Activated CD8-positive, alpha-beta T cell treated with anti-CD3 and anti-CD28 coated beads for 36 hours (primary cell): ENCODE data around the gene SYMPK. TPM values are rescaled to one million over a fixed set of nuclear protein-coding genes. Genes with fewer than 3 reads are reported as not detected.

Source experiments
- ATAC-seq: fragments of 200-7000 bp; cut with Tn5 transposase; one replicate; pipeline ENCODE4 v1.10.0; 2021; ENCODE audit warnings: mild to moderate bottlenecking, moderate library complexity
- CTCF ChIA-PET: fragments of 350-600 bp; sonication (Branson Sonifier 250); formaldehyde crosslinking; loops from one replicate; lab custom pipeline; 2021; ENCODE audit warnings: antibody characterized with exemption; lab: Charles Lee
- POLR2A ChIA-PET: fragments of 350-600 bp; sonication (Branson Sonifier 250); formaldehyde crosslinking; loops from one replicate; lab custom pipeline; 2021; ENCODE audit warnings: antibody characterized with exemption; lab: Charles Lee
- DNase-seq: peaks from one replicate; pipeline ENCODE4 v3.0.0-alpha.2; 2020
- H3K27ac Mint-ChIP-seq: one replicate; pipeline ENCODE4 v1.8.0; 2021; ENCODE audit warnings: mild to moderate bottlenecking, mixed read lengths
- H3K27me3 Mint-ChIP-seq: one replicate; pipeline ENCODE4 v1.8.0; 2021; ENCODE audit warnings: mixed read lengths
- H3K36me3 Mint-ChIP-seq: one replicate; pipeline ENCODE4 v1.8.0; 2021; ENCODE audit warnings: low read depth, mixed read lengths
- H3K4me1 Mint-ChIP-seq: one replicate; pipeline ENCODE4 v1.8.0; 2021; ENCODE audit warnings: low read depth, mixed read lengths
- H3K4me3 Mint-ChIP-seq: one replicate; pipeline ENCODE4 v1.8.0; 2021; ENCODE audit warnings: mild to moderate bottlenecking, moderate library complexity, mixed read lengths
- H3K9me3 Mint-ChIP-seq: one replicate; pipeline ENCODE4 v1.8.0; 2021; ENCODE audit warnings: mixed read lengths
- intact Hi-C: fragments of 100-400 bp; cut with micrococcal nuclease; formaldehyde crosslinking; loops from one replicate; pipeline ENCODE4 v1.10.0; 2022
- total RNA-seq, 2 experiments: library from RNA; stranded (reverse); gene quantifications; one replicate each; pipeline ENCODE4 v1.2.3, GENCODE V29; 2021
- TF ChIP-seq, protein P1 (sequence below): fragments of 200-600 bp; IDR thresholded peaks from one replicate; pipeline ENCODE4 v1.8.0; 2022; ENCODE audit warnings: antibody characterized with exemption, mild to moderate bottlenecking

SYMPK gene
- total RNA-seq = 100 to 1,000 TPM in 1 of 2 experiments, 10 to 100 TPM in 1; 96.8 to 114 TPM

- peaks cover 25% of the 10 kb centered on the region for H3K27me3 Mint-ChIP-seq
Observed at GRCh38 chr19:45862564-45863334, at the start of gene SYMPK. TSS of gene SYMPK (minus strand) at chr19:45863147. CDS start at chr19:45854495, 8,652 bp downstream.

GRCh38 chr19:45911291-45911690 is 48.3 kb upstream of the SYMPK start:
- ATAC-seq (no peak), DNase-seq (no peak)
- Mint-ChIP-seq H3K4me1 (no peaks in the 10 kb centered on the region), H3K27me3 (peaks cover 18% of the 10 kb centered on the region), H3K9me3 (no peaks in the 10 kb centered on the region), H3K36me3 (no peaks in the 10 kb centered on the region), H3K4me3 (no peak overlapping the region), H3K27ac (no peak overlapping the region)
- intact Hi-C loops = no loop called here
- CTCF ChIA-PET = interaction anchor here (1.3 kb wide), 1 partner anchor 8 kb away, joined by 3 read pairs; no protein-coding TSS in a partner anchor
- TF ChIP-seq, protein P1, sequence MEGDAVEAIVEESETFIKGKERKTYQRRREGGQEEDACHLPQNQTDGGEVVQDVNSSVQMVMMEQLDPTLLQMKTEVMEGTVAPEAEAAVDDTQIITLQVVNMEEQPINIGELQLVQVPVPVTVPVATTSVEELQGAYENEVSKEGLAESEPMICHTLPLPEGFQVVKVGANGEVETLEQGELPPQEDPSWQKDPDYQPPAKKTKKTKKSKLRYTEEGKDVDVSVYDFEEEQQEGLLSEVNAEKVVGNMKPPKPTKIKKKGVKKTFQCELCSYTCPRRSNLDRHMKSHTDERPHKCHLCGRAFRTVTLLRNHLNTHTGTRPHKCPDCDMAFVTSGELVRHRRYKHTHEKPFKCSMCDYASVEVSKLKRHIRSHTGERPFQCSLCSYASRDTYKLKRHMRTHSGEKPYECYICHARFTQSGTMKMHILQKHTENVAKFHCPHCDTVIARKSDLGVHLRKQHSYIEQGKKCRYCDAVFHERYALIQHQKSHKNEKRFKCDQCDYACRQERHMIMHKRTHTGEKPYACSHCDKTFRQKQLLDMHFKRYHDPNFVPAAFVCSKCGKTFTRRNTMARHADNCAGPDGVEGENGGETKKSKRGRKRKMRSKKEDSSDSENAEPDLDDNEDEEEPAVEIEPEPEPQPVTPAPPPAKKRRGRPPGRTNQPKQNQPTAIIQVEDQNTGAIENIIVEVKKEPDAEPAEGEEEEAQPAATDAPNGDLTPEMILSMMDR = no peak
- POLR2A ChIA-PET = no interaction called here

More at GRCh38 chr19:45862564-45863334, at the start of gene SYMPK:
- POLR2A ChIA-PET = interaction anchor here (1.9 to 3.9 kb wide), 3 partner anchors 19 to 39 kb away, joined by 8 to 24 read pairs (median 9); partner anchors contain the start of genes IRF2BP1 and MYPOP
- CTCF ChIA-PET = interaction anchor here (0.7 to 5.3 kb wide), 7 partner anchors 21 to 684 kb away, joined by 3 to 100 read pairs (median 4); partner anchors contain the start of genes IRF2BP1, MYPOP and SIX5
- no peaks in the 10 kb centered on the region for H3K9me3 Mint-ChIP-seq
- peak within 1 kb of the TSS; percentile 98 for H3K27ac Mint-ChIP-seq
- peak within 1 kb of the TSS; percentile 85 for H3K4me3 Mint-ChIP-seq
- TF ChIP-seq, protein P1 = no peak
- H3K36me3 Mint-ChIP-seq = peaks cover 17% of the 10 kb centered on the region
- ATAC-seq = peak; percentile 98
- DNase-seq = peak; percentile 99
- peaks cover 25% of the 10 kb centered on the region for H3K4me1 Mint-ChIP-seq
- intact Hi-C loops = no loop called here

- intact Hi-C loops = no loop called here
- ChIA-PET POLR2A (no interaction called here), CTCF (no interaction called here)
- ATAC-seq (no peak), DNase-seq (no peak)
- H3K4me3 Mint-ChIP-seq = no peak overlapping the region
- peaks cover 16% of the 10 kb centered on the region for H3K27me3 Mint-ChIP-seq
- H3K27ac Mint-ChIP-seq = no peak overlapping the region
- TF ChIP-seq, protein P1 = no peak
- H3K9me3 Mint-ChIP-seq = no peaks in the 10 kb centered on the region
- no peaks in the 10 kb centered on the region for H3K4me1 Mint-ChIP-seq
- H3K36me3 Mint-ChIP-seq = no peaks in the 10 kb centered on the region
Observed at GRCh38 chr19:45908956-45909355, 46.0 kb upstream of the SYMPK start.

DNA sequence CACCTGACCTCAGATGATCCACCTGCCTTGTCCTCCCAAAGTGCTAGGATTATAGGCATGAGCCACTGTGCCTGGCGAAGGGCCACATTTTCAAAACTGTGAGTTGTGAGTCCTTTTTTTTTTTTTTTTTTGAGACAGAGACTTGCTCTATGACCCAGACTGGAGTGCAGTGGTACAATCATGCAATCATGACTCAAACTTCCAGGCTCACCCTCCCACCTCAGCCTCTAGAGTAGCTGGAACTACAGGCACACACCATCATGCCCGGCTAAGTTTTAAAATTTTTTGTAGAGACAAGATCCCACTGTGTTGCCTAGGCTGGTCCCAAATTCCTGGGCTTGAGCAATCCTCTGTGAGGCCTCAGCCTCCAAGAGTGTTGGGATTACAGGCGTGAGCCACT is 43.3 kb upstream of the SYMPK start:
- peaks cover 3% of the 10 kb centered on the region for H3K4me1 Mint-ChIP-seq

More for the DNA sequence above, 43.3 kb upstream of the SYMPK start:
- peaks cover 7% of the 10 kb centered on the region for H3K27me3 Mint-ChIP-seq
- no peak overlapping the region for H3K27ac Mint-ChIP-seq
- DNase-seq = no peak
- TF ChIP-seq, protein P1 = no peak
- intact Hi-C loops = no loop called here
- no peaks in the 10 kb centered on the region for H3K36me3 Mint-ChIP-seq
- no peak overlapping the region for H3K4me3 Mint-ChIP-seq
- ChIA-PET CTCF (no interaction called here), POLR2A (no interaction called here)
- ATAC-seq = no peak
- H3K9me3 Mint-ChIP-seq = no peaks in the 10 kb centered on the region
